Measurements from ENCODE around the gene PLEKHG1.

DNA sequence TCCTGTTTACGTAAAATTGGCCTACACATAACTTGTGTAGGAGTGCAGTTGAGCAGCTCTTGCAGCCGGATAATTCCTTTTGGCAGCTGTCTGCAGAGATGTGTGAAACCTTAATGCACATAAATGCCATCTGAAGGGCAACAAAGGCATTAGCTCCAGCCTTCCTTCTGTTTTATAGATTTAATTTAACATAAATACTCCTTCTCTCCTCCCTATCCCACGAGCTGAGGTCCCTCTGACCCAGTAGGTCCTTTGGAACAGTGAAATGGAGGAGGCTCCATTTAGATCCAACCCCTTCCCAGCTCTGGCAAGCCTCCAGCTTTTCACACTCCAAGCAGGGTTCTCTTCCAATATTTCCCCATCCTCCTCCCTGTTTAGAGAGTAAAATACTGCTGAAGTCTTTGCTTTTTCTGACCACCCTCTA lies 6.5 kb downstream of the PLEKHG1 start:
- TF ChIP-seq EZH2 (IDR thresholded peaks at IDR 0.05; ENCODE audit: borderline replicate concordance, insufficient read depth, low read length, poor library complexity, severe bottlenecking) (no peak), MXI1 (conservative IDR thresholded peaks at IDR 0.05; ENCODE audit: poor library complexity, severe bottlenecking) (no peak), RAD21 (conservative IDR thresholded peaks at IDR 0.05) (no peak), REST (IDR thresholded peaks at IDR 0.05; ENCODE audit: borderline replicate concordance) (no peak), POLR2AphosphoS5 (IDR thresholded peaks at IDR 0.05) (no peak), EP300 (conservative IDR thresholded peaks at IDR 0.05; ENCODE audit: poor library complexity, severe bottlenecking) (no peak)
- TF ChIP-seq, protein P1, sequence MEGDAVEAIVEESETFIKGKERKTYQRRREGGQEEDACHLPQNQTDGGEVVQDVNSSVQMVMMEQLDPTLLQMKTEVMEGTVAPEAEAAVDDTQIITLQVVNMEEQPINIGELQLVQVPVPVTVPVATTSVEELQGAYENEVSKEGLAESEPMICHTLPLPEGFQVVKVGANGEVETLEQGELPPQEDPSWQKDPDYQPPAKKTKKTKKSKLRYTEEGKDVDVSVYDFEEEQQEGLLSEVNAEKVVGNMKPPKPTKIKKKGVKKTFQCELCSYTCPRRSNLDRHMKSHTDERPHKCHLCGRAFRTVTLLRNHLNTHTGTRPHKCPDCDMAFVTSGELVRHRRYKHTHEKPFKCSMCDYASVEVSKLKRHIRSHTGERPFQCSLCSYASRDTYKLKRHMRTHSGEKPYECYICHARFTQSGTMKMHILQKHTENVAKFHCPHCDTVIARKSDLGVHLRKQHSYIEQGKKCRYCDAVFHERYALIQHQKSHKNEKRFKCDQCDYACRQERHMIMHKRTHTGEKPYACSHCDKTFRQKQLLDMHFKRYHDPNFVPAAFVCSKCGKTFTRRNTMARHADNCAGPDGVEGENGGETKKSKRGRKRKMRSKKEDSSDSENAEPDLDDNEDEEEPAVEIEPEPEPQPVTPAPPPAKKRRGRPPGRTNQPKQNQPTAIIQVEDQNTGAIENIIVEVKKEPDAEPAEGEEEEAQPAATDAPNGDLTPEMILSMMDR (IDR thresholded peaks at IDR 0.05; ENCODE audit: poor library complexity, severe bottlenecking), result no peak

Measured in neural cell (in vitro differentiated cells).